Prostate gland (tissue), 2 donors: ENCODE results near the gene SMIM17.

Experiments used
- CTCF ChIP-seq, 4 experiments: fragments of 200-600 bp in 2 of 4; fragments of 450-650 bp in 2 of 4; sonication (generic) in 2 of 4; IDR thresholded peaks; 1 replicate in 3 of 4; 2 replicates in 1 of 4; pipeline ENCODE4 v1.5.1; 2016 to 2019; ENCODE audit warnings: antibody characterized with exemption in 4 of 4, mild to moderate bottlenecking in 2 of 4, moderate library complexity in 2 of 4
- POLR2A ChIP-seq: fragments of 450-650 bp; IDR thresholded peaks from one replicate; pipeline ENCODE4 v1.6.1; 2016; ENCODE audit warnings: antibody characterized with exemption, mild to moderate bottlenecking

GRCh38 chr19:56603829-56604228, 39.1 kb upstream of the SMIM17 start:
- no peak for TF ChIP-seq CTCF (IDR thresholded peaks at IDR 0.05)
- TF ChIP-seq POLR2A: no peak
